Measurements from ENCODE around the gene COL20A1.

The COL20A1 gene

GRCh38 chr20:63383556-63383955 lies 90.6 kb downstream of the COL20A1 start (continued):
- TF ChIP-seq ZBTB11 (tag by site-specific recombination; conservative IDR thresholded peaks at IDR 0.05; ENCODE audit: low read depth) = no peak
- TF ChIP-seq ZNF768 (tag by site-specific recombination; IDR thresholded peaks at IDR 0.05) = no peak
- no peak for TF ChIP-seq ZNF16 (tag by site-specific recombination; IDR thresholded peaks at IDR 0.05; ENCODE audit: low read depth)
- no peak for TF ChIP-seq ZNF518A (tag by site-specific recombination; conservative IDR thresholded peaks at IDR 0.05; ENCODE audit: low read depth)
- no peak for TF ChIP-seq HOXD13 (CRISPR knock-in tag; IDR thresholded peaks at IDR 0.05; ENCODE audit: borderline replicate concordance)
- TF ChIP-seq RBAK (tag by site-specific recombination; IDR thresholded peaks at IDR 0.05) = no peak

GRCh38 chr20:63384336-63384735 lies 91.3 kb downstream of the COL20A1 start:
- no peaks in the 10 kb centered on the region for H3K4me1 ChIP-seq (ENCODE audit: control insufficient read depth, insufficient read depth, low read length)
- H3K4me3 ChIP-seq (ENCODE audit: low read depth, low read length) = no peak overlapping the region
- H3K36me3 ChIP-seq (ENCODE audit: control insufficient read depth in 2 of 2, insufficient read depth in 1 of 2, low read length in 2 of 2) = no peaks in the 10 kb centered on the region
- TF ChIP-seq KLF17 (tag by site-specific recombination; IDR thresholded peaks at IDR 0.05) (no peak), REPIN1 (tag by site-specific recombination; IDR thresholded peaks at IDR 0.05; ENCODE audit: low read depth) (no peak), RBAK (tag by site-specific recombination; IDR thresholded peaks at IDR 0.05) (no peak), MYNN (tag by site-specific recombination; IDR thresholded peaks at IDR 0.05; ENCODE audit: borderline replicate concordance) (no peak), SCRT1 (tag by site-specific recombination; IDR thresholded peaks at IDR 0.05; ENCODE audit: borderline replicate concordance) (no peak), ZFP41 (tag by site-specific recombination; IDR thresholded peaks at IDR 0.05; ENCODE audit: borderline replicate concordance) (no peak), WT1 (tag by site-specific recombination; IDR thresholded peaks at IDR 0.05) (no peak), ZFHX2 (tag by site-specific recombination; conservative IDR thresholded peaks at IDR 0.05) (no peak), INSM2 (tag by site-specific recombination; IDR thresholded peaks at IDR 0.05) (no peak), ZSCAN23 (tag by site-specific recombination; IDR thresholded peaks at IDR 0.05) (no peak), ZNF140 (tag by site-specific recombination; IDR thresholded peaks at IDR 0.05) (no peak)
- no peak overlapping the region for H3K27ac ChIP-seq (ENCODE audit: extremely low read depth, low read depth, low read length)
- ChIA-PET CTCF (interaction anchor here (0.6 to 7.3 kb wide), 3 partner anchors 75 to 441 kb away, joined by 3 to 89 read pairs (median 3); no protein-coding TSS in a partner anchor), POLR2A (no interaction called here)
- no peaks in the 10 kb centered on the region for H3K9me3 ChIP-seq (ENCODE audit: control insufficient read depth, insufficient read depth, low read depth, low read length)

Data from HEK293 (cell line).